NK-92 (cell line): ENCODE results near the gene SRGAP3.

Experiments
- DNase-seq: peaks from one replicate; lab custom pipeline; 2025; ENCODE audit not compliant: unreplicated experiment; lab: John Stamatoyannopoulos, UW

SRGAP3 gene

DNA sequence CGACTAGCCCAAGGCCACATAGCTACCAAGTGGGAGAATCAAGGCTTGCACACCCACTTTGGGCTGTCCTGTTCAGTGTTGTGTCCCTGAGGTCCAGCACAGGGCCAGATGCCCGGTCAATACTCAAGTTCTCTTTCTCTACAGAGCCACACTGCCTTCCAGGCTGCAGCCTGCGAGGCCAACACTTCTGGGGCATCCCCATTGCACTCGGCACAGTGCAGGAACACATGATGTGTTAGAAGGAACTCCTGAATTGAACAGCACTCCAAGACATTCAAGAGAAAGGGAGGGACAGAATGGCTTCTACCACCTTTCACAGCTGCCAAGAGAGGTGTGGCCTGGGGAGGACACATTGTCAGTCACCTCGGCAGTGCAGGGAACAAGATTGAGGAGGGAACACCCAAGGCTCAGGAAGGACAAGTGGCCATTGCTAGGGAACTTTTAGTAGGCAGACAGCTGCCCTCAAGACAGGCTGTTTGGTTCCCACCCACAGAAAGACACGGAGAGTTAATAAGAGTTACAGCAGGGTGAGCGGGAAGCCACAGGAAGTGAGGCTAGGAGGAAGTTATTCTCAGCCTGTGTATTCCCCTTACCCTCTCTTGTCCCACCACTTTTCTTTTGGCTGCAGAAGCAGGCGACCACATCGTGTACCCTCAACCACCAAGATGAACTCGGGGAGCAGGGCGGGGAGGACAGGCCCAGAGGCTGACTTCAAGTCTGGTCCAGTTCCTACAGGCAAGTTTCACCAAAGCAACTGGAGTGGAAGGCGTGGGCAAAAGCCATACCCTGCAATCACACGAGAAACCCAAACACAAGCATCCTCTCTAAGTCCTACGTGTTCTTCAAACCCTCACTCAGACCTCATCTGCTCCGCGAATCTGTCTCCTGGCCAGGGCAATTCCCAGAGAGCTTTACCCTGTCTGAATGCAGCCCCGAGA, 69.4 kb downstream of the SRGAP3 start:
- DNase-seq: no peak

DNA sequence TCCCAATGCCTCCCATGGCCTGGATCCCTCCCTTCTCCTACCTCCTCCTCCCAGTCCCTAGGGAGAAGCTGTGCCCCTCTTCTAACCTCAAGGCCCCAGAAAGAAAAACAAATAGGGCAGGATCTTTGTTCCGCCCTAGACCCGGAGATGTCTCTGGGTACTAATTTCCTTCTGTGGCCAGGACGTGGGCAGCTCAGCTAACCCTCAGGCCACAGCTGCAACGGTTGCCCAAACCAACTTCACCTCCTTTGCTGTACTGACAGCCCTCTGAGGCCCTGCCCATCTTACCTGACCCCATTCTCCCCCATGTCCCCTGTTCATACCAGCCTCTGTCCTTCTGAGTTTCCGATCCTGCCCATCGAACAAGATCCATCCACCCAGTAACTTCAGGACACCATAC, 70.7 kb downstream of the SRGAP3 start:
- no peak for DNase-seq

DNA sequence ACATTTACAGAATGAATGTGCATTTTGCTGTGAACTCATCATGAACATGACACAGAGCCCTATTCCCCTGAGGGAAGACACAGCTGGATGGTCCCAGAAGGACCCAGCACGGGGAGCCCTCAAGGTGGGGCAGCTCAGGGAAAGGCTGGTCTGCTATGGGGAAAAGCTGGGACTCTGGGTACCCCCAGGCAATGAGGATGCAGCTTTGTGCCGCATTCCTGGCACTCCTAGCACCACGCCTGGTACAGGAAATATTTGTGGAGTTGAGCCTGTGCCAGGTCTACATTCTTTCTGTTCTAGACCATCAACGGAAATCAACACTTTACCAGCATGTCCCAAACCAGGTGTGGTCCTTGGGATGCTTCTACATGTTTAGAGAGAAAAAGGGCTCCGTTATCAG, 74.0 kb downstream of the SRGAP3 start:
- no peak for DNase-seq

DNA sequence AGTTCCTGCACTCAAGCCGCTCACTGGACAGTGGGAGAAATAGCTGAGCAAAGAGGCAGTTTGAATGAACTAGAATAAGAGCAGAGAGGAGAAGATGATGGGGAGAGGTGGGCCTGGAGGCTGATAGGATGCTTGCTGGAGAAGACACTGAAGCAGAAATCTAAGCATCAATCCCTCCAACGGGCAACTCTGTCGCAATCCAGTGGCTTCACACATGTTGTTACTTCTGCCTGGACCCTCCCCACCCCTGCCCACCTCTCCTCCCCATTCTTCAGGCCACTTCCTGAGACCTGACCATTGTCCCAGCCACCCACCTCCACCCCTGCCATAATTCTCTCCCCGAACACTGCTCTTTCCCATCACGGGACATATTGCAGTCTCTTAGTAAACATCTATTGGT, 76.0 kb downstream of the SRGAP3 start:
- DNase-seq: no peak

DNA sequence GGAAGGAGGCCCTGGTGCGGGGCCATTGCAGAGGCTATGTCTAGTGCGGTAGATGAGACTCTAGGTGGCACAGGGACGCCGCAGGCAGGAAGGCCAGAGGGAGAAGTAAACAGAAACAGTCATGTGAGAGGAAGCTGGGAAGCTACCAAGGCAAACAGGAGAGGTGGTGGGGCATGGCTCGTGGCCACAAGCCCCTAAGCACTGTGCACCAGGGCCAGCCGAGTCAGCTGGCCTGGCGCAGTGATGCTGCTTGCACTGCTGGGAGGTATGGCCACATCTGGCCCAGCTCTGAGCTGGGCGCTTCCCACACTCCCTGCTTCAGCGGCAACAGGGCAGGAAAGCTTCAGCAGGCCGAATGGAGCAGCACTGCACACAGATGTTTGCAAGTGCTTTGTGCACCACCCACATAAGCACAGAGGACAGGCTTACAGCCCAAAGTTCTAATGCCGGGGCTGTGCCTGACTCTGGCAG, 76.6 kb downstream of the SRGAP3 start:
- no peak for DNase-seq

DNA sequence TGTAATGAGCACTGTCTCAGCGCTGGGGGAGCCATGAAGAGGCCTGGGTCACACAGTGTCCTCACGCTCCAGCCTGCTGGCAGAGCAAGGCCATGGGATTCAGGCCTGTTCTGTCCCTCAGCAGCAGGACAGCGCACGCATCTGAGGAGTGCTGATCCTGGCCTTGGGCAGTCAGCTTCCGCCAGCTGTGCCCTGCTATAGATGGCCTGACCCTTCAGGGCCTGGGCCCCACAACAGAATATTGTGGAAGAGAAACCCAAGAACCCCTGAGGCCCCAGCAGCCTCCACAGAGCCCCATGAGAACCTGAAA, 78.6 kb downstream of the SRGAP3 start:
- no peak for DNase-seq

DNA sequence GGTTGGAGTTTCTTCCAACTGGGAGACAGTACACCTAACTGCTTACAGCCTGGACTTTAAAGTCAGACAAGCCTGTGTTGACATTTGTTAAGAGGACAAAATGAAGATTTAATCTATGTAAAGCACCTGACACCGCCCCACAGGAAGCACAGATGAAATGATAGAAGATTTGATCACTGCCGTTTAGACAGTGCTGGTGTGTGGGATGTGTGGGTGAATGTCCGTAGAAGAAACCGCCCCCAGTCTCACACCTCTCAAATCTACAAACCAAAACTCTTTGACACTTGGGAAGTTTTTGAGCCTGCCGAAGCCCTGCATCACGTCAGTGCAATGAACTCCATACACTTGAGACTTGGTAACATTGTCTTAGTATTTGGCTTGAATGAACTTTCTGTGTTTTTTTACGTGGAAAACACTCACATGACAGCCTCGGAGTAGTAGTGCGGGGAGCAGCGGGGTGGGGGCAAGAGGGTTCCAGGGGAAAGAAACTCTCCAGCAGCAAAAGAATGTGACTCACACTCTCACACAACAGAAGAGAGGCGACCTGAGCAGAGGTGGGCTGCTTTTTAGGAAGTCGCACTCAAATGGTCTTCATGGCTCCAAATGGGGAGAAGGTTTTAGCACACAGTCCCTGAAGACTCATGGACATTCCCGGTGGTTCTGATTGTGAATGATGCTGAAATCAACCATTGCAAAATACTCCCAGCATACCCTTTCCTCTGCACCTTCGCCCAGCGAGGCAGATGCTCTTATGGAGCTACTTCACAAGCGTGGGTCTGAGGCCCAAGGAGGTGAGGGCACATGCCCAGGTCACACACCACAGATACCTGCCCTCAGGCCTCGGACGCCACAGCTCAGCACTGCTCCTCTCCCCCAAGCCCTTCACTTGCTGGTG, 79.2 kb downstream of the SRGAP3 start:
- no peak for DNase-seq

DNA sequence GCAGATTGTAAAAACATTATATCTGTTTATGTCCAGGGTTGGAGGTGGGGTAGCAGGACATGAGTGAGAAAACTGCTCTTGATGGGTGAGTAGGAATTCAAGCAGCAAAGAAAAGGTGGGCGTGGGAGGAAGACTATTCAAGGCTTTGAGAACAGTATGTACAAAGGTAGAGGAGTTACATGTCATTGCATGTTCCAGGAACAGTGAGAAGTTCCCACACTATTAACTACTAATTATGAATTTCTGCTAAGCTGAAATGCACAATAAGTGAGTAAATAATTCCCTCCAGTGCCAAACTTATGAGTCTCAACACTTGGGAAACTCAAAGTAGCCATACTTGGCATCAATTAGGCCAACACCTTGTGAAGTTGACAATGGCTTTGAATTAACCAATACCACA, 80.1 kb downstream of the SRGAP3 start:
- DNase-seq: no peak

DNA sequence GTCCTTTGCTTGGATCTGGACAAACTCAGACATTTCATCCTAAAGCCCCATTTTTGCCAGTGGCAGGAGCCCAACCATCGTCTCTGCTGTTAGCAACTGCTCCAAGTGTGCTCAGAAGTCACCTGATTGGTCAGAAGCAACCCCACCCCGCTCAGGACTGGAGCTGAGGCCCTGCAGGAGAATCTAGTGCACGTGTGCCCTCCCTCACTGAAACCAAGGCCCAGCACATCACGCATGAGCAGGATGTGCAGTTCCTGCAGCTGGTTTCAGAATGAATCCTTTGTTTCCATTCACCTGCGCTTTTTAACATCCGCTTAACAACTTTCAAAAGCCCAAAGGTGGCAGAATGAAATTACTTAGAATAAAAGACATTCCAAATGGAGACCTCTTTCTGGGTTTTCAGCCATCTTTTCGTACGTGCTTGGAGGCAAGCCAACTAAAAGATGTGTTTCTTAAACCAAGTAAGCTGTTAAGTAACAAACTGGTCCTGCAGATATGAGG, 81.2 kb downstream of the SRGAP3 start:
- DNase-seq: no peak

DNA sequence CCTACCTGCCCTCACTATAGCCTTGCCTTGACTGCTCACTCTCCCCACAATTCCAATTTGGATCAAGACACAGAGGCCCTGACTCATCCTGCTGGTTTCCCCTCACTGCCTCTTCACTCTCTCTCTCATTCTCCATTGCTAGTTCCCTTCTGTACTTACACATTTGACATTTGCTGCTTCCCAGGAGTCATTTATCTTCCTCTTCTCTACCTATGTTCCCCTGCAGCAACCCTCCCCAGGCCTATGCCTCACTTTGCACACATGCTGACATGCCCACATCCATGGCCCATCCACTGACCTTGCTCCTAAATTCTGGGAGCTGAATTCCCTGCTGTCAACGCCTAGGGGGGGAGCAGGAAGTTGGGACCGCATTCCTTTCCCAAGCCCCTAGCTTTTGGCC, 82.2 kb downstream of the SRGAP3 start:
- DNase-seq: no peak

DNA sequence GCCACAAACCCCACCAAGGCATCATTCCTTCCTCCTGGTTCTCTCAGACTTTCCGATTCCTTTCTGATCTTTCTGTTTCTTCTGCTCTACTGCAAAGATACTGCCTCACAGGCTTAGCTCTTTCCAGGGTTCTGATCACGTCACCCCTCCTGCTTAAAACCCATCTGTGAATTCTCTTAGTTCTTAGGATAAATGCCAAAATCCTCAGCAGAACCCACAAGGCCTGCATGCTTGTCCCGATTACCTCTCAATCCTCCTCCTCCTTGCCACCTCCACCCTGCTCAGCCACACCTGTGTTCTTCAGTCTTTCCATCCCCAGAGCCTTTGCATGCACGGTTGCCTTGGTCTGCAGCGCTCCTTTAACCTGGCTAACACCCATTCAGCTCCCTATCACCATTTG, 84.0 kb downstream of the SRGAP3 start:
- no peak for DNase-seq

DNA sequence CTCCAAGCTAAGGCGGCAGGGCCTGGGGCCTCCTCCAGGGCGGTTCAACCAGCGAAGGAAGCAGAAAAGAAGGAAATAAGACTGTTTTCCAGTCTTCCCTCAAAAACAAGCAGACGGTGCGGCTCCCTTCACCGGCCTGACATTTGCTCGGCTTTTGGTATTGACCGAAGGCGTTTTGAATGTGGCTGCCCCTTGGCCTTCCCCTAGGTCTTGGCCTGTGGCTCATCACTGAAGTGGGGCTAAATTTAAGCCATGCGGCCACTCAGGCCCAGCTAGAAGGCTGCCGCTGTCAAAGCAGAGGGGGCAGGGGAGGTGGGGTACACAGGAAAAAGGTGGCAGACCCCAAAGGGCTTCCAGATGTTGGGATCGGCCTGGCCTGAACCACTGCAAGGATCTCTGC, 86.2 kb downstream of the SRGAP3 start:
- DNase-seq: no peak

DNA sequence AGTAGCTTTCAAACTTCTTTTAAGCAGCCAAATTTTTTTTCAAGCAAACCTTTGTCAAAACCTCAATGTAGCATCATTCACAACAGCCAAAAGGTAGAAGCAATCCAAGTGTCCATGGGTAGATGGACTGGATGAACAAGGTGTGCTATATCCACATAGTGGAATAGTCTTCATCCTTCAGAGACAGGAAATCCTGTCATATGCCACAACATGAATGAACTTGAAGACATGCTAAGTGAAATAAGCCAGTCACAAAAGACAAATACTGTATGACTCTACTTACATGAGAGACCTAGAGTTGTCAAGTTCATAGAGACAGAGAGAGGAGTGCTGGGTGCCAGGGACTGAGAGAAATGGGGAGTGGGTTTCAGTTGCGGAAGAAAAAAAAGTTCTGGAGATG, 87.6 kb downstream of the SRGAP3 start:
- DNase-seq: no peak

DNA sequence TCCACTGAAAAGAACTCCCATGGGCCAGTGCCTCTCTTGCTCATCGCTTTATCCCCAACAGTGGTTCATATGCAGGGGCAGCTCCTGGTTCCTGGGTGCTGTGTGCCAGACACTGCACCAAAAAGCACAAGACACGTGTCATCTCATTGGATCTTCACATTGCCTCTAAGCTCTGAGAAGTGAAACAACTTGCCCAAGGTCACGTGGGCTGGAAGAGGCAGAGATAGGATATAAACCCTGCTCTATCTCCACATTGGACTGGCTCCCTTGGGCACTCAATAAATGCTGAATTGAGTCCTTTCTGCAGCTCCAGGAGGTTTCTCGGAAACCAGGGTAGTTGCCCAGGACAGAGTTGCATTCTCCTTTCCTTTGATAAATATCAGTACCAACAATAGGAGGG, 88.1 kb downstream of the SRGAP3 start:
- no peak for DNase-seq

DNA sequence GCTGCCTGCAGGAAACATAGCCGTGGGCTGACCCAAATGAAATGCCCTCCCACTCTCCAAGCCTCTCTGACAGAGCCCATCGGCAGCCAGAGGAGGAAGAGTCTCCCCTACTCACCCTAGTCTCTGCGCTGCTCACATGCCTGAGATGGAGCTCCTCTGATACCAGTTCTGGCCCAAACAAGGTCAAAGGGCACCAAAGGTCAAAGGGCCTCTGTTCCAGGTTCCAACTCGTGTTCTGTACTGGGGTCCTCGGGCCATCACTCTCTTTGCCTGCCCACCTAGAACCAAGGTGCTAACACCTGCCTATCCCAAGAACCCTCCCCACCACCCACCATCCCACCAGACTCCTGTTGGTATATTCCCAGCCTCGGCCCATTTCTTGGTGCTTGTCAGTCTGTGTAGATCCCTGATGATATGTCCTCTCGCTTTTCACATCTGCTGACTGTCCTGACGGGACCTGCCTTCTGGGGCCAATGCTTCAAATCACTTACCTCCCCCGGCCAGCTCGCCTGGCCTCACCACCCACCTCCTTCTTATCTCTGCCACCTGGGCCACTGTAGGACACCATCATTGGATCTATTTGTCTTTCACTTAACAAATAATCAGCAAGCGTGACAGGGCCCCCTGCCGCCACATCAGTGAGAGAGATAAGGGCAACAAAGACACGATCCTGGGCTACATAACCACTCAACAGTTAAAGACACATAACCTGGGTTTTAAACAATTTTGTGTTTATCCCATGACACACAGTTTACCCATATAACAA, 90.4 kb downstream of the SRGAP3 start:
- DNase-seq: no peak

DNA sequence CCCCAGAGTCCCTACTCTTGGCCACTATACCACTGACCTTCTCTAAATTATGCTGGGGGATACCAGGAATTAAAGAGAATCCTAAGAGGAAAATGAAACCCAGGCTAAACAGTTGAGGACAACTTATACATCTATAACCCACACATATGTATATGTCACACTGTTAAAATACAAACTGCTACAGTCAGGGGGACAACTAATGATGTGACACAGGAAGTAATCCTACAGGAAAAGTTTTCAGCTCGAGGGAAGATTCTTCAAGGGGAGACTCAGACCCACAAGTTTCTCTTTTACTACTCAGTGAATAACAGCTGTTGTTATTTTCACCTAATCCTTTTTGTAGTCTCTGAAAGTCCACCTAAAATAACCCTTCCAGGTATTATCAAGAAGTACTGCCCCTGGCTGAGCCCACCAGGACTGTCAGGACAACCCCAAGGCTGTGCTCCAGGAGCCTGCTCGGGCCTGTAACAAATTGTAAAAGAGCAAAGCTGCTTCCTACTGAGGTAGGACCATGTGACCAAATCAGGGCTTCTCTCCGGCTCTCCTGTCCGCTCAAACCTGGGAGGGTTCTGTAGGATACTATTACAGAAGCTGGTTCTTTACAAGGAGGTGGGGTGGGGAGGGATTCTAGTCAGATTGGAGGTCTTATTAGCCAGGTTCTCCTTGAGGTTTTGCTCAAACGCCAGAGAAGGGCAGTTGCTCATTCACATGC, 91.6 kb downstream of the SRGAP3 start:
- no peak for DNase-seq

DNA sequence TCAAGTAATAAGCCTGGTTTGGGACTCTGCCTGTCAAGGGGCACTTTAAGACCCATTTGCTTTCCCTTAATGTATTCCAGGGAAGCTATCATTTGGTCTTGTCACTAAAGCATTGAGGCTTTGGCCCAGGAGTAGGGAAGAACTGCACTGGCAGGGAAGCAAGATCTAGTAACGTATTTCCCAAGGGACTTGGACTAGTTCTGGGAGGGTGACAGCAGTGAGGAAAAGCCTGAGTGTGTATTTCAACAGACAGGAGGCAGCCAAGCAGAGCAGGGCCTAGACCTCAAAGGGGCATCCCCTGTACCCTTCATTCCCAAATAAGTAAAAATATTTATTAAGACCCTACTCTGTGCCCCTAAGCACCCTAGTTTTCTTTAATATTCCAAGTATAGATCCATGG, 92.8 kb downstream of the SRGAP3 start:
- DNase-seq: no peak

DNA sequence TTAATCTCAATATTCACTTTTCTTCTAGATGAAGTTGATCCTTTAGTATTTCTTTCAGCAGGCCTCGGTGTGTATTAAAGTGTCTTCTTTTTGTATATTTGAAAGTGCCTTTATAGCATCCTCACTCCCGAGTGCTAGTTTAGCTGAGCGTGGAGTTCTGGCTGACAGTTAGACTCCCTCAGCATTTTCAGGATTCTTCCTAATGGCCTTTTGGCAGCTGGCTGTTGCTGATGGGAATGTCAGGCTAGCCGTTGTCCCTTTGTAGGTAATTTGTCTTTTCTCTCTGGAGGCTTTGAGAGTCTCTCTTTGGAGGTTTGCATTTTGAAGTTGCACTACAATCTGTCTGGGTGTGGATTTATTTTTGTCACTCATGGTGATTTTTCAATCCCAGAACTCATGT, 94.4 kb downstream of the SRGAP3 start:
- no peak for DNase-seq

DNA sequence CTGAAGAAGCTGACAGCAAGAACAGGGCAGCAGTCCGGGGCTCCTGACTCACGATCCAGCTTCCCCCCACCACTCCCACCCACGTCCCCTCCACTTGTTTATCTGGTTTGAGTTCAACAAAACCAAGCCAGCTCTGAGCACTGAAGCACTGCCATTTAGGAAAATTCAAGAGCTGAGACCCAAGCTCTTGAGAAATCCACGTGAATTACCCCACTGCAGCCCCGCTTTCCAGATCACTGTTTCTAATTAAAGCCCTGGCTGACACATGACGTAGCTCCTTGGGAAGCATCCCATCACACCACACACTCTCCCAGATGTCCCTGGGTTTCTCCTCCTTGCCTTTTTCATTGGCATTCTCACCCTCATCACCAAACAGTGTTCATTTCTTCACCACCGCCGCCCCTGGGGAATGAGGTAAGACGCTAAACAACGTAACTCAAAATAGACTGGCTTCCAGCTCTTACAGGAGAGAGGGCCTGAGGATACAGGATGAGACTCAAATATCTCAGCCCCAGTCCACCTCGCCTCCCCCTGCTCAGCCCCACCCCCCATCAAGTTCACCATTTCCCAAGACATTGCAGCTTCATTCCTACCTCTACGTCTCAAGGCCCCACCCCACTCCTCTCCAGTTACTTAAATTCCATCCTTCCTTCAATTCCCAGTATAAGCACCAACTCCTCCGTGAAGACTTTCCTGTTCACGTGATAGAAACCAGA, 95.4 kb downstream of the SRGAP3 start:
- no peak for DNase-seq

DNA sequence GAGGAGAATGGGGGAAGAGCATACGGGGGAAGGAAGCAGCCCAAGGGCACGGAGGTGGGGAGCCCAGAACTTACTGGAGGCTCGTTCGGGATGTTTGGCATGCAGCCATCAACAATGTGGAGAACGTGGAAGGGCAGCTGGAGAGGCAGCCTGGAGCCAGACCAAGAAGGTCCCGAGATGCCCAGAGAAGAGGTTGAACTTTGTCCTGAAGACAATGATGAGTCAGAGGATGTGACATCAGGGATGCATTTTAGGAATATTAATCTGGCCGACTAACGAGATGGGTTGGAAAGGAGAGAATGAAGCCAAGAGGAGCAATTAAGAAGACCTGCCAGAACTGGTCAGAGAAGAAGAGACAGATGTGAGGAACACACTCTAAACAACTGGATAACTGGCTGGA, 98.2 kb downstream of the SRGAP3 start:
- DNase-seq: no peak
